ENCODE results near the gene CAV2.

CAV2 gene

GRCh38 chr7:116546054-116546453, 46.5 kb downstream of the CAV2 start:
- WGBS (ENCODE audit: insufficient coverage, insufficient read length) = no CpG with 5 or more reads among the region's 11 CpGs
- H3K4me3 ChIP-seq (ENCODE audit: low read length) = no peak overlapping the region
- H3K4me1 ChIP-seq (ENCODE audit: control insufficient read depth, insufficient read depth, low read length) = no peaks in the 10 kb centered on the region
- H3K36me3 ChIP-seq (ENCODE audit: control insufficient read depth, insufficient read depth, low read length) = no peaks in the 10 kb centered on the region
- no peak for DNase-seq (ENCODE audit: low read depth, low spot score)
- H3K27ac ChIP-seq (ENCODE audit: low read length) = no peak overlapping the region
- no peaks in the 10 kb centered on the region for H3K9me3 ChIP-seq (ENCODE audit: control insufficient read depth, insufficient read depth, low read length)
- H3K27me3 ChIP-seq (ENCODE audit: control insufficient read depth, insufficient read depth, low read length) = no peaks in the 10 kb centered on the region; the same call in 1 of the 2 replicates

- WGBS (ENCODE audit: insufficient coverage, insufficient read length) = no CpG with 5 or more reads among the region's 1 CpG
- Histone ChIP-seq H3K4me3 (ENCODE audit: low read length) (no peak overlapping the region), H3K9me3 (ENCODE audit: control insufficient read depth, insufficient read depth, low read length) (no peaks in the 10 kb centered on the region), H3K36me3 (ENCODE audit: control insufficient read depth, insufficient read depth, low read length) (no peaks in the 10 kb centered on the region), H3K4me1 (ENCODE audit: control insufficient read depth, insufficient read depth, low read length) (no peaks in the 10 kb centered on the region), H3K27ac (ENCODE audit: low read length) (no peak overlapping the region), H3K27me3 (ENCODE audit: control insufficient read depth, insufficient read depth, low read length) (no peaks in the 10 kb centered on the region; the same call in 1 of the 2 replicates)
- no peak for DNase-seq (ENCODE audit: low read depth, low spot score)
Measured at GRCh38 chr7:116546916-116547315, 47.4 kb downstream of the CAV2 start.

GRCh38 chr7:116547347-116547746, 47.8 kb downstream of the CAV2 start:
- Histone ChIP-seq H3K4me3 (ENCODE audit: low read length) (no peak overlapping the region), H3K27me3 (ENCODE audit: control insufficient read depth, insufficient read depth, low read length) (no peaks in the 10 kb centered on the region; the same call in 1 of the 2 replicates), H3K9me3 (ENCODE audit: control insufficient read depth, insufficient read depth, low read length) (no peaks in the 10 kb centered on the region), H3K36me3 (ENCODE audit: control insufficient read depth, insufficient read depth, low read length) (no peaks in the 10 kb centered on the region), H3K4me1 (ENCODE audit: control insufficient read depth, insufficient read depth, low read length) (no peaks in the 10 kb centered on the region), H3K27ac (ENCODE audit: low read length) (no peak overlapping the region)
- WGBS (ENCODE audit: insufficient coverage, insufficient read length) = no CpG with 5 or more reads among the region's 2 CpGs
- no peak for DNase-seq (ENCODE audit: low read depth, low spot score)

DNA sequence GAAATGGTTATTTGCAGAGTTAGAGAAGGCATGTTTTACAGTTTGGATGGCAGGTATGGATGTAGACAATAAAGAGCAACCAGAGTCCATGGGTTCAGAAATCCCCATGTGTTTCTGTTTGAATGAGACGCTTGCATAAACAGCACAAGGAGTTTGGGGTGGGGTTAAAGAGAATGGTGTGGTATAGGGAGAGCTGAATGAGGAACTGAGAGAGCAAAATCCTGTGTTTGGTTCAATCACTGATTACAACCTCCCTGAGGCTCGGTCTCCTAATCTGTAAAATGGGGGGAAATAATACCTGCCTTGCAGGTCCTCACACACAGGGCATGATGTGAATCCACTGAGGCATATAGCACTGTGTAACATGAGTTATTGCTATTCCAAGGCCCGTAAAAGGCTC, 49.0 kb downstream of the CAV2 start:
- Histone ChIP-seq H3K4me3 (ENCODE audit: low read length) (no peak overlapping the region), H3K27me3 (ENCODE audit: control insufficient read depth, insufficient read depth, low read length) (no peaks in the 10 kb centered on the region; the same call in 1 of the 2 replicates), H3K27ac (ENCODE audit: low read length) (no peak overlapping the region), H3K36me3 (ENCODE audit: control insufficient read depth, insufficient read depth, low read length) (no peaks in the 10 kb centered on the region), H3K4me1 (ENCODE audit: control insufficient read depth, insufficient read depth, low read length) (no peaks in the 10 kb centered on the region), H3K9me3 (ENCODE audit: control insufficient read depth, insufficient read depth, low read length) (no peaks in the 10 kb centered on the region)
- no peak for DNase-seq (ENCODE audit: low read depth, low spot score)
- WGBS (ENCODE audit: insufficient coverage, insufficient read length) = no CpG with 5 or more reads among the region's 3 CpGs

- no peaks in the 10 kb centered on the region; the same call in 1 of the 2 replicates for H3K27me3 ChIP-seq (ENCODE audit: control insufficient read depth, insufficient read depth, low read length)
- no peak for DNase-seq (ENCODE audit: low read depth, low spot score)
- H3K9me3 ChIP-seq (ENCODE audit: control insufficient read depth, insufficient read depth, low read length) = no peaks in the 10 kb centered on the region
- no peak overlapping the region for H3K4me3 ChIP-seq (ENCODE audit: low read length)
- no peaks in the 10 kb centered on the region for H3K36me3 ChIP-seq (ENCODE audit: control insufficient read depth, insufficient read depth, low read length)
- no peaks in the 10 kb centered on the region for H3K4me1 ChIP-seq (ENCODE audit: control insufficient read depth, insufficient read depth, low read length)
- H3K27ac ChIP-seq (ENCODE audit: low read length) = no peak overlapping the region
Measured at GRCh38 chr7:116549370-116549769, 49.8 kb downstream of the CAV2 start.

DNA sequence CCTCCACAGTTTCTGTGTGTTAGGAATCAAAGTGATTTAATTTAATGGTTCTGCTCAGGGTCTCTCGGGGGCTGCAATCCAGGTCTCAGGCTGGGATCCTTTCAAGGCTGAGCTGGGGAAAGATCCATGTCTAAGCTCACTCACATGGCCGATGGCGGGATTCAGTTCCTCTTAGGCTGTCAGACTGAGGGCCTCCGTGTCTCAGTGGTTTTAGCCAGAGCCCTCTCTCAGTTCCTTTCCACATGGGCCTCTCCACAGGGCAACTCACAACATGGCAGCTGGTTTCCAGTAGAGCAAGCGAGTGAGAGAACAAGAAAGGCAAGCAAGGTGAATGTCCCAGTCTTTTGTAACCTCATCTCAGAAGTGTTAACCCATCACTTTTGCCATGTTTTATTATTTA, 52.2 kb downstream of the CAV2 start:
- H3K27ac ChIP-seq (ENCODE audit: low read length) = no peak overlapping the region
- H3K4me1 ChIP-seq (ENCODE audit: control insufficient read depth, insufficient read depth, low read length) = no peaks in the 10 kb centered on the region
- no peaks in the 10 kb centered on the region for H3K9me3 ChIP-seq (ENCODE audit: control insufficient read depth, insufficient read depth, low read length)
- DNase-seq (ENCODE audit: low read depth, low spot score) = no peak
- no CpG with 5 or more reads among the region's 5 CpGs for WGBS (ENCODE audit: insufficient coverage, insufficient read length)
- H3K4me3 ChIP-seq (ENCODE audit: low read length) = no peak overlapping the region
- no peaks in the 10 kb centered on the region for H3K36me3 ChIP-seq (ENCODE audit: control insufficient read depth, insufficient read depth, low read length)
- H3K27me3 ChIP-seq (ENCODE audit: control insufficient read depth, insufficient read depth, low read length) = no peaks in the 10 kb centered on the region; the same call in 1 of the 2 replicates

GRCh38 chr7:116552602-116553001, 53.1 kb downstream of the CAV2 start:
- DNase-seq (ENCODE audit: low read depth, low spot score) = no peak
- no peaks in the 10 kb centered on the region for H3K4me1 ChIP-seq (ENCODE audit: control insufficient read depth, insufficient read depth, low read length)
- WGBS (ENCODE audit: insufficient coverage, insufficient read length) = no CpG with 5 or more reads among the region's 1 CpG
- H3K9me3 ChIP-seq (ENCODE audit: control insufficient read depth, insufficient read depth, low read length) = no peaks in the 10 kb centered on the region
- no peak overlapping the region for H3K27ac ChIP-seq (ENCODE audit: low read length)
- no peaks in the 10 kb centered on the region; the same call in 1 of the 2 replicates for H3K27me3 ChIP-seq (ENCODE audit: control insufficient read depth, insufficient read depth, low read length)
- no peak overlapping the region for H3K4me3 ChIP-seq (ENCODE audit: low read length)
- H3K36me3 ChIP-seq (ENCODE audit: control insufficient read depth, insufficient read depth, low read length) = no peaks in the 10 kb centered on the region

DNA sequence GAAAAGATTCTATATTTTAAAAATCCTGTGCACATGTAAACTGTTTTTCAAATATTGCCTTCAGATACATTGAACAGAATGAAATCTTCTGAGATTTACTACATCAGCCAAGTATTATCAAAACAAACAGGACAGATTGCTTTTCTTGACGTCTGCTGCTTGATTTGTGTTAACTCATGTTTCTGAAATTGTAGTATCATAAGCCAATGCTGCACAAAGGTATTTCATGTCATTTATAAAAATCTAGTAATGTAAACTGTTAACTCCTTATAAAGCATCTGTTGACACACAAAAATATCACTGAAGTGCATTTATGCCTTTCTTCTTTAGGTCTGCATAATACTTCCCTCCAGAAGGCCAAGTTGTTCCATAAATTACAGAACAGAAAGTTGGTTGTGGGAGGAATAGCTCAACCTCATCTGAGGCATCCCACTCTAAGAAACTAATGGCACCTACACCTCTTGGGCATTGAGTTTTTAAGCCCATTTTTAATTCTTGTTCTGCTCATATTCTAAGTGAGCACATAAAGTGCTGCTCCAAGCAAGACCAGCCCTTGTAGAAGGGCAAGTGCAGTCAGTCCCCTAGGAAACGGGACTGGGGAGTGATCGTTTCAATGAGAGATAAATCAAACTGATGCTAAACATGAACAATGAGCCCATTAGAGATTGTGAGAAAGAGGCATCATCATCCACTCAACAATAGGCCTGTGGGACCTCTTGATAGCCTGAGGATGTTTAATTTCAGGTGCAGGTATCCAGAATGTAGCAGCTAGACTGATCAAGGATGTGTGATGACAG, 53.8 kb downstream of the CAV2 start:
- no peaks in the 10 kb centered on the region for H3K36me3 ChIP-seq (ENCODE audit: control insufficient read depth, insufficient read depth, low read length)
- no CpG with 5 or more reads among the region's 3 CpGs for WGBS (ENCODE audit: insufficient coverage, insufficient read length)
- H3K27ac ChIP-seq (ENCODE audit: low read length) = no peak overlapping the region
- H3K4me3 ChIP-seq (ENCODE audit: low read length) = no peak overlapping the region
- H3K4me1 ChIP-seq (ENCODE audit: control insufficient read depth, insufficient read depth, low read length) = no peaks in the 10 kb centered on the region
- DNase-seq (ENCODE audit: low read depth, low spot score) = no peak
- no peaks in the 10 kb centered on the region for H3K27me3 ChIP-seq (ENCODE audit: control insufficient read depth, insufficient read depth, low read length)
- no peaks in the 10 kb centered on the region for H3K9me3 ChIP-seq (ENCODE audit: control insufficient read depth, insufficient read depth, low read length)

- Histone ChIP-seq H3K36me3 (ENCODE audit: control insufficient read depth, insufficient read depth, low read length) (no peaks in the 10 kb centered on the region), H3K27ac (ENCODE audit: low read length) (no peak overlapping the region), H3K9me3 (ENCODE audit: control insufficient read depth, insufficient read depth, low read length) (no peaks in the 10 kb centered on the region), H3K4me3 (ENCODE audit: low read length) (no peak overlapping the region), H3K27me3 (ENCODE audit: control insufficient read depth, insufficient read depth, low read length) (no peaks in the 10 kb centered on the region), H3K4me1 (ENCODE audit: control insufficient read depth, insufficient read depth, low read length) (no peaks in the 10 kb centered on the region)
- DNase-seq (ENCODE audit: low read depth, low spot score) = no peak
Measured at GRCh38 chr7:116554436-116554835, 54.9 kb downstream of the CAV2 start.

DNA sequence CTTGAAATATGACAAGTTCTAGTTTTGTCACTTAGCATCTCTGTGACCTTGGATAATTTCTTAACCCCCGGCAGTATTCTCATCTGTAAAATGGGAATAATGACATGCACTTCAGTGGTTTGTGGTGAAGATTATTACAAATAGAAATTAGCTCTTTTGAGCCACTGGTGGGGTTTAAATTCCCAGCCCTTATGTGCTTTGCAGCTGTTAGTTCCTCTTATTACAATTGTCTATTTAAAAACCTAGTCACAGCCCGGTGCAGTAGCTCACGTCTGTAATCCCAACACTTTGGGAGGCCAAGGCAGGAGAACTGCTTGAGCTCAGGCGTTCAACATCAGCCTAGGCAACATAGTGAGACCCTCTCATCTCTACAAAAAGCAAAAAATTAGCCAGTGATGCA, 55.4 kb downstream of the CAV2 start:
- H3K4me3 ChIP-seq (ENCODE audit: low read length) = no peak overlapping the region
- WGBS (ENCODE audit: insufficient coverage, insufficient read length) = no CpG with 5 or more reads among the region's 4 CpGs
- DNase-seq (ENCODE audit: low read depth, low spot score) = no peak
- no peaks in the 10 kb centered on the region for H3K4me1 ChIP-seq (ENCODE audit: control insufficient read depth, insufficient read depth, low read length)
- H3K36me3 ChIP-seq (ENCODE audit: control insufficient read depth, insufficient read depth, low read length) = no peaks in the 10 kb centered on the region
- no peaks in the 10 kb centered on the region for H3K27me3 ChIP-seq (ENCODE audit: control insufficient read depth, insufficient read depth, low read length)
- no peak overlapping the region for H3K27ac ChIP-seq (ENCODE audit: low read length)
- H3K9me3 ChIP-seq (ENCODE audit: control insufficient read depth, insufficient read depth, low read length) = no peaks in the 10 kb centered on the region

DNA sequence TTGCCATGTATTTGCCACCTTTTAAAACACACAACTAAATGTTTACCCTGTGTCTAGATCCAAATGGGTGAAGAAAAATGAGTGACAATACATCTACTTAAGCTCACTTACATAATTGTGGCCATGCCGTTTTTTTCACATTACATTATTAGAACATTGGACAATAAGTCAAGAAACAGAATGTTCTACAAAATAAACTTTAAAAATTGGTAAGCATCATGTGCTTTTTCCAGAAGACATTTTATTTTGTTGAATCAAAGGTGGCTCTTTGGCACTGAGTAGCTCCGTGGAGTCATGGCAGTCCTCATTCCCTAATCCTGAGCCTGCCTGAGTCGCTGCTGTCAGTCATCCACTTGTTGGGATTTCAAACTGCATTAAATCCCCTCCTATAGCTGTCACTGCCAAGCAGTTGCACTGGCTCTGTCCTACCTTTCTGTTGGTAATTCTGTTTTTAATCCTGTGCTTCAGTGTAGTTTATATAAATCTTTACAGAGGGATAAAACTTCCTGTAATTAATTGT, 57.6 kb downstream of the CAV2 start:
- Histone ChIP-seq H3K36me3 (ENCODE audit: control insufficient read depth, insufficient read depth, low read length) (no peaks in the 10 kb centered on the region), H3K27me3 (ENCODE audit: control insufficient read depth, insufficient read depth, low read length) (no peaks in the 10 kb centered on the region), H3K4me3 (ENCODE audit: low read length) (no peak overlapping the region), H3K9me3 (ENCODE audit: control insufficient read depth, insufficient read depth, low read length) (no peaks in the 10 kb centered on the region), H3K27ac (ENCODE audit: low read length) (no peak overlapping the region), H3K4me1 (ENCODE audit: control insufficient read depth, insufficient read depth, low read length) (no peaks in the 10 kb centered on the region)
- WGBS (ENCODE audit: insufficient coverage, insufficient read length) = no CpG with 5 or more reads among the region's 3 CpGs
- DNase-seq (ENCODE audit: low read depth, low spot score) = no peak
